Testis (tissue), 2 donors: ENCODE data around the gene GPR149.

Experiments used
- POLR2A ChIP-seq: fragments of 450-650 bp; IDR thresholded peaks from one replicate; pipeline ENCODE4 v1.6.1; 2017; ENCODE audit warnings: antibody characterized with exemption, mild to moderate bottlenecking, moderate library complexity
- TF ChIP-seq, protein P1 (sequence below), 3 experiments: fragments of 450-650 bp in 2 of 3; fragments of 200-600 bp in 1 of 3; sonication (generic) in 1 of 3; IDR thresholded peaks; one replicate each; pipeline ENCODE4 v1.5.1; 2016 to 2019; ENCODE audit warnings: antibody characterized with exemption in 3 of 3, mild to moderate bottlenecking in 2 of 3, moderate library complexity in 1 of 3

GRCh38 chr3:154384479-154384878, 45.5 kb downstream of the GPR149 start:
- no peak for TF ChIP-seq POLR2A
- TF ChIP-seq, protein P1, sequence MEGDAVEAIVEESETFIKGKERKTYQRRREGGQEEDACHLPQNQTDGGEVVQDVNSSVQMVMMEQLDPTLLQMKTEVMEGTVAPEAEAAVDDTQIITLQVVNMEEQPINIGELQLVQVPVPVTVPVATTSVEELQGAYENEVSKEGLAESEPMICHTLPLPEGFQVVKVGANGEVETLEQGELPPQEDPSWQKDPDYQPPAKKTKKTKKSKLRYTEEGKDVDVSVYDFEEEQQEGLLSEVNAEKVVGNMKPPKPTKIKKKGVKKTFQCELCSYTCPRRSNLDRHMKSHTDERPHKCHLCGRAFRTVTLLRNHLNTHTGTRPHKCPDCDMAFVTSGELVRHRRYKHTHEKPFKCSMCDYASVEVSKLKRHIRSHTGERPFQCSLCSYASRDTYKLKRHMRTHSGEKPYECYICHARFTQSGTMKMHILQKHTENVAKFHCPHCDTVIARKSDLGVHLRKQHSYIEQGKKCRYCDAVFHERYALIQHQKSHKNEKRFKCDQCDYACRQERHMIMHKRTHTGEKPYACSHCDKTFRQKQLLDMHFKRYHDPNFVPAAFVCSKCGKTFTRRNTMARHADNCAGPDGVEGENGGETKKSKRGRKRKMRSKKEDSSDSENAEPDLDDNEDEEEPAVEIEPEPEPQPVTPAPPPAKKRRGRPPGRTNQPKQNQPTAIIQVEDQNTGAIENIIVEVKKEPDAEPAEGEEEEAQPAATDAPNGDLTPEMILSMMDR (IDR thresholded peaks at IDR 0.05) = no peak
